Hippocampal formation (tissue), 2 donors: Measurements from ENCODE around the gene OR51V1.
"Not testable (repeated sequence)": the region's sequence is repeated elsewhere in the genome, so short reads cannot be mapped to it uniquely, and the experiment has no call there.

Experiments used
- DNase-seq, 2 donors: peaks; one replicate each; lab custom pipeline; 2025; lab: John Stamatoyannopoulos, UW

Gene OR51V1

GRCh38 chr11:5164807-5165206, 35.7 kb downstream of the OR51V1 start:
- not testable (repeated sequence) for DNase-seq

- DNase-seq: not testable (repeated sequence)
Measured at GRCh38 chr11:5161045-5161444, 39.4 kb downstream of the OR51V1 start.

- not testable (repeated sequence) for DNase-seq
Measured at GRCh38 chr11:5160217-5160616, 40.3 kb downstream of the OR51V1 start.

GRCh38 chr11:5159806-5160205, 40.7 kb downstream of the OR51V1 start:
- DNase-seq: no peak

- DNase-seq: no peak
Measured at GRCh38 chr11:5154657-5155056, 45.8 kb downstream of the OR51V1 start, which contains the start of gene OR52A1. TSS of gene OR52A1 (minus strand) at chr11:5154757. CDS start at chr11:5152369, 2,388 bp downstream.

GRCh38 chr11:5153574-5154431, 46.7 kb downstream of the OR51V1 start:
- no peak for DNase-seq

GRCh38 chr11:5151713-5152153, 48.7 kb downstream of the OR51V1 start:
- no peak for DNase-seq
